HG03045 (cell line): ENCODE data around the gene ANKMY1.

ENCODE experiments used
- ATAC-seq: cut with Tn5 transposase; IDR thresholded peaks from one replicate; pipeline ENCODE4 v1.9.1; 2021; ENCODE audit warnings: mild to moderate bottlenecking, moderate library complexity; ENCODE audit not compliant: unreplicated experiment

ANKMY1 gene

GRCh38 chr2:240463866-240464481 lies 93.8 kb downstream of the ANKMY1 start:
- no peak for ATAC-seq

- no peak for ATAC-seq
These were observed 94.4 kb downstream of the ANKMY1 start for GRCh38 chr2:240463274-240463865.

GRCh38 chr2:240462707-240463273 lies 95.0 kb downstream of the ANKMY1 start:
- ATAC-seq = no peak

- no peak for ATAC-seq
These were observed 95.6 kb downstream of the ANKMY1 start for GRCh38 chr2:240462073-240462706.

GRCh38 chr2:240461471-240462072 lies 96.2 kb downstream of the ANKMY1 start:
- no peak for ATAC-seq

GRCh38 chr2:240460781-240461431 lies 96.9 kb downstream of the ANKMY1 start:
- no peak for ATAC-seq

- no peak for ATAC-seq
These were observed 97.5 kb downstream of the ANKMY1 start for GRCh38 chr2:240460253-240460711.

- no peak for ATAC-seq
These were observed 98.2 kb downstream of the ANKMY1 start for GRCh38 chr2:240459401-240460252.

- ATAC-seq = no peak
These were observed 98.8 kb downstream of the ANKMY1 start for GRCh38 chr2:240458900-240459391.

GRCh38 chr2:240458044-240458899 lies 99.5 kb downstream of the ANKMY1 start:
- no peak for ATAC-seq

- no peak for ATAC-seq
These were observed 100.4 kb downstream of the ANKMY1 start for GRCh38 chr2:240457223-240458043.

GRCh38 chr2:240456447-240457222 lies 101.2 kb downstream of the ANKMY1 start:
- ATAC-seq = no peak

- no peak for ATAC-seq
These were observed 101.9 kb downstream of the ANKMY1 start for GRCh38 chr2:240455647-240456446.

- no peak for ATAC-seq
These were observed 102.5 kb downstream of the ANKMY1 start for GRCh38 chr2:240455272-240455646.

- no peak for ATAC-seq
These were observed 103.5 kb downstream of the ANKMY1 start for GRCh38 chr2:240454106-240454901.
